Fibroblast of skin of left biceps (primary cell): ENCODE results near the gene RNF149.
"Not testable (repeated sequence)": the region's sequence is repeated elsewhere in the genome, so short reads cannot be mapped to it uniquely, and the experiment has no call there.

ENCODE experiments used
- DNase-seq, 2 experiments: peaks; one replicate each; pipeline ENCODE4 v3.0.0-alpha.2; 2013; ENCODE audit warnings: low read depth in 2 of 2

RNF149 gene

DNA sequence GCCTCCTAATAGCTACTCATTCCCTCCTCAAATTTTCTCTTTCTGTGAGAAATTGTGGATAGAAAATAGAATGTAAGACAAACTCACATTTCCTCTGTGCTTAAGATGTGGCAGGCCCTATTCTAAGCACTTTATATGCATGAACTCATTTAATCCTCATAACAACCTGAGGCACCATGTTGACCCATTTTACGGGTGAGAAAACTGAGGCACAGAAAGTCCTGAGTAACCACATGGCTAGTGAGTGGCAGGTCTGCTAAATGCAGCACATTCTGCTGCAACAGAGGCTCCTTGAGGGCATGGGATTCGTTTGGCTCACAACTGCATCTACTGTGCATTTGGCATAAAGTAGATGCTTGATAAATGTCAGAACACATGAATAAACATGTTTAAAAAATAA lies 22.7 kb upstream of the RNF149 start:
- no peak for DNase-seq

DNA sequence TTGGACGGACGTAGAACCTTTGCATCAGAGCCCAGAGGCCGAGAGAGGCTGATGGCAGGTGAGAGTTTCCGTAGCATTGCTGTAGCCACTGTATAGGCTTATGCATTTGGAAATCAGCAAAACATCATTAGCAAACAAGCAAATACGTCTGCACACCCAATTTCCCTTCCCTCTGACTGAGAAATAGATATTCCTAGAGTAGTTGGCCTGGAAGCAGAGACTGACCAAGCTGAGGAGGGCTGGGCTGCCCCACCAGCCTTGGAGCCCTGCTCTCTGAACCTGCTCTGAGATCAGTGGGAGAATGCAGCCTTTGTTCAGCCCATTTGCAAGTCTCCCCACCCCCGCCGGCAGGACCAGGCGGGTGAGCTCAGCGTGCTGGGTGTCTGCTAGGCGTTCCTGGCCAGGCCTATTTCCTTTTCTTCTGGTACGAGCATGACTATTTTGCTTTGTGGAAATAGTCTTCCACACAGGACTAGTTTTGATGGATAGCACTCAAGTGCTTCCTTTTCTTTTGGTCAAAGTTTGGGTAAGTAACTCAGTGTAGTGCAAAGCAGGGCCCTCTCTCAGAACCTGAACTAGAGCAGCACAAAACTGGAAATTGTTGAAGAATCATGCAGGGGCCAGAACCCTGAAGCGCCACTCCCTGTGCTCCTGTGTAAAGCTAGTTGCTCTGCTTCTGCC lies 21.9 kb upstream of the RNF149 start:
- DNase-seq, result no peak

DNA sequence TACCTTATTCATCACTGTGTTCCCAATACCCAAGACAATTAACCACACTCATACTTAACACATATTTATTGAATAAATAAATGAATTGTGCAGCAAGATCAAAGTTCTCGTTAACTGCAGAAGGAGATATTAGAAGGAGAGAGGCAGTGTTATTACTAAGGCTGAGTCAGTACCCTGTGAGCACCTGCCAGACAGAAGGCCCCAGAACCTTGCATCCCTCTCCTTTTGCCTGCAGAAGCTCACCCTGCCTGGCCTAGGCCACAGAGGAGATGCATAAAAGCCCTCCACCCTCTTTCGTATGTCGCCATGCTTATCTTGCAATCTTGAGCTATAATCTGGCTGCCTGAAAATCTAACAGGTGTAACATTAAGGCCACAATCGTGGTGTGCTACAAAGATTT lies 20.5 kb upstream of the RNF149 start:
- no peak for DNase-seq

DNA sequence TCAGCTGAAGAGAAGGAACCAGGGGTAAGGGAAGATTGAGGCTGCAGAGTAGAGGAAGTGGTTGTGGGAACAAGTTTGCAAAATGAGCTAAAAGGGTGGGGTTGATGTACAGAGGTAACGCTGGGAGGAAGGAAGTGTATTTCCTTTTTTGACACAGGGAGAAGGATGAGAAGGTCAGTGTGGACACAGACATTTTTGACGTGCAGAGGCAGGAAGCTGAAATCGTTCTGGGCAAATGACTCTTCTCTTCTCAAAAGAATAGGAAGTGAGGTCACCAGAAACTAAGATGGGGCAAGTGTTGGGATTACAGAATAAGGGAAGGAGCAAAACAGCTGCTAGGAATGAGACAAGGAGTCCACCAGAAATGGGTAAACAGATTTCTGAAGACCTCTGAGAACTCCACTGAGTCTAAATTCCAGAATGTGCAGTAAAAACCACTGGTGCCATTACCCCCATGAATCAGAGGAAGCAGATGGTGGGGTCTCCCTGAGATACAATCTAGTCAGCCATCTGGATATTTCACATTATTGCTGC lies 20.0 kb upstream of the RNF149 start:
- DNase-seq, result no peak

DNA sequence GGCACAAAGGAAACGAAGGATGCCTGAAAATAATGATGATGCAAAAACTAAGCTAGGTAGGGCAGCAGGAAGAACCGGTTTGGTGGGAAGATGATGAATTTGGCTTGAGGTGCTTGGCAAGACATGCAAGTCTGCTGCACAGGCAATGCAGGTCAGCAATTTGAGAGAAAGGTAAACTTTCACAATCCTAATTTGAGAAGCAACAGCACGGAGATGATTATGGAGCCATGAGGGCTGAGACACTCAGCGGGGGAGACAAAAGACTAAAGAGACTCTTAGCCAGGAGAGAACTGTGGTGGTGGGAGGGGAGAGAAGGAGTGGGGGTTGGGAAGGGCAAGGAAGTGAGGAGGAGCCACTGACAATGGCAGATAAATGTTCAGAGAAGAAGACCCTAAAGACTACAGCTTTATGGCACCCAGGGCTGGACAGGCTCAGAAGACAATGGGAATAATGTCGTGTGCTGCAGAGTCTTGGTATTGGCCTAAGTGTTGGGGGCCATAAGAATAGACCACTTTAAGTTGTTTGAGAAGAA lies 19.4 kb upstream of the RNF149 start:
- no peak for DNase-seq

DNA sequence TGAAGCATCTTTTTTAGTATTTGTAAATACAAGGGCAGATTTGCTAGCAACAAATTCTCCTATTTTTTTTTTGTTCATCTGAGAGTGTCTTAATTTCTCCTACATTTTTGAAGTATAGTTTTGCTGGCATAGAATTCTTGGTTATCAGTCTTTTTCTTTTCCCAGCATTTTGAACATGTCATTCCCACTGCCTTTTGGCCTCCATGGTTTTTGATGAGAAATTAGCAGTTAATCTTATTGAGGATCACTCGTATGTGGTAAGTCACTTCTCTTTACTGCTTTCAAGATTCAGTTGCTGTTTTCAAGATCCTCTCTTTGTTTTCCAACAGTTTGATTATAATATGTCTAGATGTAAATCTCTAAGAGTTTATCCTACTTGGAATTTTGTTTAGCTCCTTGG lies 16.9 kb upstream of the RNF149 start:
- no peak for DNase-seq

DNA sequence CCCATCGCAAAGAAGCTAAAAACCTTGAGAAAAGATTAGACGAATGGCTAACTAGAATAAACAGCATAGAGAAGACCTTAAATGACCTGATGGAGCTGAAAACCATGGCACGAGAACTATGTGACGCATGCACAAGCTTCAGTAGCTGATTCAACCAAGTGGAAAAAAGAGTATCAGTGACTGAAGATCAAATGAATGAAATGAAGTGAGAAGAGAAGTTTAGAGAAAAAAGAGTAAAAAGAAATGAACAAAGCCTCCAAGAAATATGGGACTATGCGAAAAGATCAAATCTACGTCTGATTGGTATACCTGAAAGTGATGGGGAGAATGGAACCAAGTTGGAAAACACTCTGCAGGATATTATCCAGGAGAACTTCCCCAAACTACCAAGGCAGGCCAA lies 8.1 kb upstream of the RNF149 start:
- not testable (repeated sequence) for DNase-seq

DNA sequence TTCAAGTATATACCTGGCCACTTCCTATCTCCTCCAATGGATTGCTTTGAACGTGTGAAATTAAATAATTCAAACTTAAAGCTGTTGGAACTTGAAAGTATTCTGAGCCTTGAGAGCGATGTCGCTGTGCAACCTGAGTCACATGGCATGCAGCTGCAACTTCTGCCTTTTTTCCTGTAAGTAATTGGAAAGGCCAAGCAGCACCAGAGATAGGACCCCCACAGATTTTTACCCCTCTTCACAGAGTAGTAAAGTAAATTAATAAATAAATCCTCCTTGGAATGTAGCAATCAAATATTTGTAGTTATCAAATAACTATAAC lies 3.2 kb upstream of the RNF149 start:
- DNase-seq, result no peak

DNA sequence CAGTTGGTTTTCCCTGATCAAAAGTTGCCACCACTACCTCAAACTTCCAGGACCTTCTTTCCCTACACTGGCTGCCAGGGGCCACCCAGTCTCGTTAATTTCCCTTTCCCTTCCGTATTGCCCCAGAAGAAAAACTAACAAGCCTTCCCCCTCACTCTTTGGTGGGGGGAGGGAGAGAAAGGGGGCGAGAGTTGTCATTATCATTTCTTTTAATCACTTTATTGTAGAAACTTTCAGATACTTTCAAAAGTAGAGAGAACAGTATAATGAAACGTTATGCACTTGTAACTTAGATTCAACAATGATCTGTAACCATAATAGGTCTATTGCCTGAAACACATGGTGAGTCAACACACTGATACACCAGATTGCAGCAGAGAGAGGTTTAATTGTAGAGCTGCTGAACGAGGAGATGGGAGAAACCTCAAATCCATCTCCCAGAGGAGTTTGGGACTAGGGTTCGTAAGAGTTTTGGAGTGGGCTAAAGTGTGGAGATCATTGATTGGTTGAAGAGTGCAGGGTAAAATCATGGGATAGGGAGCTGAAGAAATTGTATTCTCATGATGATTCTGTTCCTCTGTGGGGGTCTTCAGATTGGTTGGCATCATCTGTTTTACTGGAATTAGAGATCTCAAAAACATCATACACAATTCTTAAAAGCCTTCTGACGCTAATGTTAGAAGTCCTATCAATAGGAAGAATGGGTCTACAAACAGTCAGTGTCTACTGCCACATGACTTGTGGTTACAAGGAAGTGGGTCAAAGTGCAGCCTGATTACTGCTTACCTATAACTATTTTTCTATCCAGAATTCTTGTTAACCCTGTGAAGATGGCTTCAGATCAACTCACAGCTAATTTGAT lies 2.6 kb upstream of the RNF149 start:
- DNase-seq, result no peak

DNA sequence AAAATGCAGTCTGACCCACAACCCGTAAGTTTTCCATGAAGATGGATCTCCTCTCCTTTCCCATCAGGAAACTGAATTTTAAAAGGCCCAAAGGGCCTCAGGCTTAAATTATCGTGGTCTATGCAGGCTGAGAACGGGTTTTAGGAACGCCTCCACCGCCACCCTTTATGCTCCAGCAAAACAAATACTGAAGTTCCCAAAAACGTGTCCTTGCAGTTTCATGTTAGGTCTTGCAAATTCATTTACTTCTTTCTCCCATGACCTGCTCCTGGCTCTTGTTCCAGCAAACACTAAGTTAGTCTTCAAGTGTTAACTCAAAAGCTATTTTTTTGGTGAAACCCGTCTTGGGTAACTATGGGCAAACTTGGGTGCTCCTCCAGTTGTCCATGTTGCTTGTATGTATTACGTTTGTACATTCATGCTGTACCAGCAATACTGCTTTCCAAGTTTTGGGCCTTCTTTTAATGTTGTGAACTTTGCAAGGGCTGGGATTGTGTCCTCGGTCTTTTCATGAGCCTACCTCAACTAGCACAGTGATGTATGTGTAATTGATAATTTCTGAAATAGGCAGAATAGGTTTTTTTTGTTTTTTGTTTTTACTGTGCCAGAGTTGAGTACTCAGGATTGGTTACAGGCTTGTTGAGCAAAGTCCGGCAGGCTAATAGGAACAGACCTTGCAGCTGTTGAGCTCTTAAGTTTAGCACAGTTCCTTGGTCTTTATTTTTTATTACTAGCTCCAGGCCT lies 1.8 kb upstream of the RNF149 start:
- no peak for DNase-seq

DNA sequence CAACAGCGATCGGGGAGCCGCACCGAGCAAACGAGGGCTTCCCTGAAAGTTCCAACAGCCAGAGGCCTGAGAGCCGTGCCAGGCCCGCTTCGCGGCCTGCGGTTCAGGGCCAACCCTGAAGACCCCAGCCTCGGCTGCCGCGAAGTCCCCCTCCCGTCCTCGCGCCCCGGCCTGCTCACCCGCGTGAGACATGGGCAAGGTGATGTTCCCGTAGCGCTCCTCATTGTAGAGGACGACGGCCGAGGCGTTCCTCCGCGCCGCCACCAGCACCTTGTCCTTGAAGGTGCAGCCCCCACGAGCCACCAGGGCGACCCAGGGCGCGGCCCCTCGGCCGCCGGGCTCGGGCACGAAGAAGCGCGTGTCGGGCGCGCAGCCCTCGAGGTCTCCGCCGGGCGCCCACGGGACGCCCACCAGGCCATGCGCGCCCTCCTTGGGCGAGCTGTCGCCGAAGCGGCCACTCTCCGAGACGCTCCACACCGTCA lies 510 bp downstream of the RNF149 start:
- no peak for DNase-seq

DNA sequence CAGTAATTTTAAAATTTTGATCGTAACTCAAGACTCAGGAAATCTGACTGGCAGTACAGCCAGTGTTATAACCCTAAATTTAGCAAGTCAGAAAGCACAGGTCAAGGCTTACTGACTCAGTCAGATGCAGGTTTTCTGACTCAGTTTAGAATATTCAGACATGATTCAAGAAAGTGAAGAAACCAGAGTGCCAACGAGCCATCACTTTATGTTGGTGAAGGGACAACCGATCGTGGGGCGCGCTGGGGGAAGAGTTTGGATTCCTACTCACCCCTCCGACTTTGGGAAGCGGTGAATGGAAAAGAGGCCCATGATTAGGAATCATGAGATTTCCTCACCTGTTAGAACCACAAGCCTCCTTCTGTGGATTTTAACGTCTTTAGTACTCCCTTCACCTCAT lies 998 bp downstream of the RNF149 start:
- no peak for DNase-seq

DNA sequence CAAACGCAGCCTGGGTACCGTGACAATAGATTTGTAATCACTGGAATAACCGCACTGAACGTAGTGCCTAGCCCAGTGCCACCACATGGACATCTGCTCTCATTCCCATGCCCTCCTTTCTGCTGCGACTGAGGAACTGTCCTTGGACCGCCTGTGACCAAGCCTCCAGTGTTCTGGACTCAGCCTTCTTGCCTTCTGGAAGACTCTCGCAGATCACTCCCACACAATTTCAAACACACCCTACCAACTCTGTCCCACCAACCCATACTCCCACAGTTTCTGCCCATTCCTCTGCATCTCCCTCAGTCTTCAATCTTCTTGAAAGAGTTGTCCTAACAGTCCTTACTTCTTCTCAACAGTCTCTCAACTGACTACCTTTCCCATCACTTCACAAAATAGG lies 2.1 kb downstream of the RNF149 start:
- no peak for DNase-seq

DNA sequence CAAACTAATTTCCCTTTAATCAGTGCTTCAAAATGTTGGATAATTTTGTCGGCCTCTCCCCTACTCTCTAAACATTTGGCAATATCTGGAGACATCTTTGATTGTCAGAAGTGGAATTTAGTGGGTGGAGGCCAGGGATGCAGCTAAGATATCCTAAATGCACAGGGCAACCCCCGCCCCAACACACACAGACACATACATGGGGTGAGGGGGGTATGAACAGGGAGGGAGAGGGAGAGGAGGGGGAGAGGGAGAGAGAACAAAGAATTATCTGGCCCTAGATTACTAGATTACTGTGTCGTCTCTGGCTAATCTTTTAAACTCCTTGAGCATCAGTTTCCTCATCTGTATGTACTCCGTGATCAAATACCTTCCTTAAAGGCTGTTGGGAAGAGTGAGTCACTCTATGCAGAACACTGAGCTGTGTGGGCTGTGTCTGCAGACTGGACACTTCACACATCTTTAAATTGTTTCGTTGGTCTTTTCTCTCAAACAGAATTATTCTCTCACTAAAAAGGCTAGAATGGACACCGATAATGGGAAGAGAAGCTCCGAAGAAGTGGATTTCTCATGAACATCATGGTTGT lies 2.9 kb downstream of the RNF149 start:
- DNase-seq, result no peak

DNA sequence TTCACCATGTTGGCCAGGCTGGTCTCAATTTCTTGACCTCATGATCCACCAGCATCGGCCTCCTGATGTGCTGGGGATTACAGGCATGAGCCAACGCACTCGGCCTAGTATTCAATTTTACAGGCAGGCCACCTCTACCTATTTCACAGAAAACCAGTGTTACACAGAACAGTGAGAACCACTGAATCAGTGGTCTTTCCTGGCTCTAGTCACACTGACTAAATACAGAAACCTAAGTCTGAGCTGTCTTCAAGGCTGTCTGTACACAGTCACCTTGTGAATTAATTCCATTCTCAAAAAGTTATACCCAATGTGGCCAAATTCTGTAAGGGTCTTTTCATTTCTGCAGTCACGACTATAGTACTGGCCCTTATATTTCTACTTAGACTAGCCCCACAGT lies 3.5 kb downstream of the RNF149 start:
- no peak for DNase-seq

DNA sequence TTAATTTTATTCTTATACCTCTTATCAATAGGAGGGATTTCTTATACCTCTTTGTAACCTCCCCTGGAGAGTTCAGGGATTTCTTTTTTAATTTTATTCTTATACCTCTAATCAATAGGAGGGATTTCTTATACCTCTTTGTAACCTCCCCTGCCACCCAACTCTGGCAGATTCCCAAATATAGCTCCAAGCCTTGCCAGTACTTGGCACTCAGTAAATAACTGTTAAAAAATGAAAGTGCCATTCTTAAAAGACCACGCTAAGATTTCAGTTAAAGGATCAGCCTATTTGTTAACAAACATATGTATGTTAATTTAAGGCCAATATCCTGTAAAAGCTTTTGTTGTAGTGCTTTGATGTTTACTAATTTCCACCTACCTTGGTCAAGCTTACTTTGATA lies 4.8 kb downstream of the RNF149 start:
- DNase-seq, result no peak

DNA sequence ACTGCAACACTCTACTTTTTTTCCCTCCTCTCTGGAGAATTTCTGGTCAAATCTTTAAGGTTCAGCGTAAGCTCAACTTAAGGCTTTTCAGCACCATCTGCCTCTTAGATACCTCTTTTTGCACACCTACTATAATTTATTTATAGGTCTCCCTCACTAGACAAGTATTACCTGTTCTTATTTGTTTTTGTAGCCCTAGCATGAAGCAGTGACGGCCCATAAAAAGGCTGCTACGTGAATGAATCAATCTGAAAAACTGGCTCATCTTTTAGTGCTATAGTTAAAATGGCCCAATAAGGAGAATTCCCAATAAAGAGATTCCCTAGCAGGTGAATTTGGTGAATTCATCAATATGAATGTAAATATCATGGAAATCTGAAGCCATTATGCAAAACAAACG lies 6.5 kb downstream of the RNF149 start:
- no peak for DNase-seq

DNA sequence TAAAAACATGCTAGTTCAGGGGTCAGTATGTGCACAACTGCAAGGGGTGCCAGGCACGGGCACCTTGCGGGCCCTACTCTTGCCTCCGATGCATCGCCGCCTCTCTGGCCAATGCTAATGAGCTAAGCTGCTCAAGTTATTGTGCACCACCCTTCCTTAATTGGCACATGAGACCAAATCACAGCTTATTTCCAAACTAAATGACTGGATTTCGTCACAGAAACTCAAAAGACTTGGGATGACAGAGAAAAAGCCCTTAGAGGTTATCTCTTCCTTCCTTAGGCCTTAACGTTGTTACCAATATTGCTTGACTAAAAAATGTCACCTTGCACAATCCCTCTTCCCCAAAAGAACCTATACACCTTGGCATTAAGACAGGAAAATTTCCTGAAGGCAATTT lies 7.7 kb downstream of the RNF149 start:
- DNase-seq, result no peak

DNA sequence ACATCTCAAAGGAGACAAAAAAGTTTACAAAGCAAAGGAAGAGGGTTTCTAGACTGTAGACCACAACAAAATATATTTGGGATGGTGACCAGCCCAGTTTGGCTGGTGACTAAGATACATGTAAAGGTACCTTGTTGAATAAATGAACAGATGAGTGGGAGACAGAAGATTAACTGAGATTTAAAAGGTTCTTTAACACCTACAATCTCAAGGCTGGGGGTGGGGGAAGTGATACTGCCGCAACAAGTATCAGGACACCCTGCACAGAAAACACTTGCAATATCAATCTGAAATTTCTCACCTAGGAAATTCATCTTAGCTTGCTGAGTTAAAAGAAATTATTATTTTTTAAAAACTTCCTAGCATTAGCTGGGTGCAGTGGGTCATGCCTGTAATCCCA lies 8.3 kb downstream of the RNF149 start:
- DNase-seq, result no peak

DNA sequence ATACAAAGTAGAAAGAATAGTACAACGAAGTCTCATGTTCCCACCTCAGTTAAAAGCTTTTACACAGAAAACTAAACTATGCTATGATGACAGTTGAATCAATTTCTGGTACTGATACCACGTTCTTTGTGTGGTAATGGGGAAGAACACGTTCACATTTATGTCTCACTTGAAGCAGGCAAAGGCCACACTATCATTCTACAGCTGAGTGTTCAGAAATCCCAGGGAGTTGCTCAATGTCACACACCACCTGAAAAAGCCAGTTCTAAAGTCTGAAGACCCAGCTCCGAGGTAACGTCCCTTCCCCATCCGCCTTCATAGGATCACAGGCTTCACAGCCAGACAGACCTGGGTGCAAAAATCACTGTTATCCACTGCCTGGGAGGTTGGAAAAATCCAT lies 8.9 kb downstream of the RNF149 start:
- no peak for DNase-seq

DNA sequence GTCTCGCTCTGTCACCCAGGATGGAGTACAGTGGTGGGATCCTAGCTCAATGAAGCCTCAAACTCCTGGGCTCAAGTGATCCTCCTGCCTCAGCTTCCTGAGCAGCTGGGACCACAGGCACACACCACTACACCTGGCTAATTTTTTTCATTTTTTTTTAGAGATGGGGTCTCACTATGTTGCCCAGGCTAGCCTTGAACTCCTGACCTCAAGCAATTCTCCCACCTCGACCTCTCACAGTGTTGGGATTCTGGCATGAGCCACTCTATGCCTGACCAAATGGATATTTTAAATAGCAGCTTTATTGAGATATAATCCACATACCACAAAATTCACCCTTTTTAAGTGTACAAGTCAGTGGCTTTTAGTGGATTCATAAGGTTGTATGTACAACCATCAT lies 11.1 kb downstream of the RNF149 start:
- DNase-seq, result no peak

DNA sequence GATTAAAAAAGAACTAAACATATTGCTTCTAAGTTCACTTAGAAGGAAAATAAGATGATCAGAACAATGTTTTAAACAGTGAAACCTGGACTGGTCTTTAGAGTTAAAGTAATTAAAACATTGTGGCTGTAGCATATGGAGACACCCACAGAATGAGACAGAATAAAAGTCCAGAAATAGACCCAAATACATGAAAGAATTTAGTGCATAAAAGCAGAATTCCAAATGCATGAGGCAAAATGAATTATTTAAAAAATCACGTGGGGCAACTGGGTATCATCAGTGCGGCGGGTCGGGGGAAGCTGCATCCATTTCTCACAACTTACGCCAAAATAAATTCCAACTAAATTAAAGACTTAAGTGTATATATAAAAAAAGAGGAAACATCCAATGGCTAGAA lies 12.1 kb downstream of the RNF149 start:
- peak in 1 of 2 experiments; percentile 30 for DNase-seq
